Breast epithelium (tissue), 4 donors: ENCODE results near the gene TPX2. TPM values are rescaled to one million over a fixed set of nuclear protein-coding genes. Genes with fewer than 3 reads are reported as not detected.

Experiments
- DNase-seq, 2 donors: peaks; one replicate each; pipeline ENCODE4 v3.0.0-alpha.2; 2019; ENCODE audit warnings: low spot score in 2 of 2
- H3K27ac ChIP-seq, 2 donors: fragments of 200-600 bp; sonication (generic) in 1 of 2; one replicate each; pipeline ENCODE4 v1.5.1; 2016 to 2019; ENCODE audit warnings: mild to moderate bottlenecking in 1 of 2
- H3K27me3 ChIP-seq, 2 donors: fragments of 200-600 bp; sonication (generic) in 1 of 2; one replicate each; pipeline versions ENCODE4 v1.5.1 to v1.6.0; 2017 to 2019; ENCODE audit warnings: control low read depth in 1 of 2, mild to moderate bottlenecking in 1 of 2
- H3K36me3 ChIP-seq: fragments of 200-600 bp; one replicate; pipeline ENCODE4 v1.5.1; 2019
- H3K4me1 ChIP-seq, 2 donors: fragments of 200-600 bp; sonication (generic); one replicate each; pipeline ENCODE4 v1.5.1; 2016 to 2019; ENCODE audit warnings: control low read depth in 1 of 2
- H3K4me3 ChIP-seq, 3 donors: fragments of 200-600 bp; sonication (generic); 1 replicate in 2 of 3; 2 replicates in 1 of 3; pipeline ENCODE4 v1.5.1; 2016 to 2019; ENCODE audit warnings: mild to moderate bottlenecking in 3 of 3, moderate library complexity in 2 of 3
- H3K9me3 ChIP-seq, 2 donors: fragments of 200-600 bp; sonication (generic) in 1 of 2; one replicate each; pipeline ENCODE4 v1.5.1; 2016 to 2019; ENCODE audit warnings: control low read depth in 1 of 2
- POLR2A ChIP-seq: fragments of 450-650 bp; IDR thresholded peaks from one replicate; pipeline ENCODE4 v1.6.1; 2016; ENCODE audit warnings: antibody characterized with exemption, mild to moderate bottlenecking, moderate library complexity
- POLR2AphosphoS5 ChIP-seq, 3 donors: sonication (generic); formaldehyde crosslinking; IDR thresholded peaks; one replicate each; pipeline ENCODE4 v1.6.1; 2017; ENCODE audit warnings: antibody characterized with exemption in 3 of 3
- intact Hi-C: fragments of 100-400 bp; cut with DNase I; formaldehyde crosslinking; loops from one replicate; pipeline ENCODE4 v1.15.1; 2023; ENCODE audit warnings: low total_unique reads
- total RNA-seq, 3 donors: library from RNA; depleted of rRNA; stranded (reverse); fragments of >200 nt; gene quantifications; one replicate each; pipeline ENCODE4 v1.1.0, GENCODE V29; 2016
- TF ChIP-seq, protein P1 (sequence below), 3 donors: fragments of 450-650 bp; IDR thresholded peaks; one replicate each; pipeline ENCODE4 v1.5.1; 2016 to 2017; ENCODE audit warnings: antibody characterized with exemption in 3 of 3, mild to moderate bottlenecking in 3 of 3, moderate library complexity in 3 of 3

Gene TPX2
- total RNA-seq, 3 donors from 2014 or later = 0.33 to 3.8 (median 0.73) TPM

DNA sequence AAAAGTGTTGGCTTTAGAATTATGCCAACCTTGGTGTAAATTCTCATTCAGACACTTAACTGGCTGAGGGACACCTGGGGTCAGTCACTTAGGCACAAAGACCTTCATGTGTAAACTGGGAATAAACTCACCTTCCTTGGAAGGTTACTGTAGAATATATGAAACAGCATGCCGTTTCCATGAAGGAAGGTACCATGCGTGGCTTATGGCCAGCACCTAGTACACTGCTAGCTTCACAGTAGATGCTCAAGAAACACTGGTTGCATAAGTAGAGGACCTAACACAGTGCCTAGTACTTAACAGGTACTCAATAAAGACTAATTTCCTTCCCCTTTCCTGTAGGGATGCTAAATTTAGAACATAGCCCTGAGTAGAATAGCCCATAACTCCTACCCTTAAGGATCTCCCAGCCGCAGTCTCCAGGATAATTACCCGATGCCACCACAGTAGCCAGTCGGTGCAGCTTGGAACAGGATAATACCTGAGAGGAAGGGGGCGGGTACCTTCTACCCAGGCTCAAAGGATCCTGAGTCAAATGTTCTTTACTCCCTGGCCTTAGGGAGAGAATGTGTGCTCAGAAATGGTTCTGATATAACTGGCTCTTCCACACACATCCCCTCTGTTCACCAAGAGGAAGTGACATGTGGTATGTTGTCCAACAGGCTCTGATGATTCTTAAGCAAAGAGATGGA, 20.0 kb upstream of the TPX2 start:
- peaks cover 5 to 42% of the 10 kb centered on the region in 2 donors for H3K4me1 ChIP-seq
- no peaks in the 10 kb centered on the region for H3K36me3 ChIP-seq
- no peaks in the 10 kb centered on the region for H3K9me3 ChIP-seq
- peak overlapping the region; percentile 100 for H3K27ac ChIP-seq
- intact Hi-C loops = no loop called here
- peak in 1 of 2 donors; percentile 91 for DNase-seq
- peak; percentile 28 for TF ChIP-seq POLR2A
- TF ChIP-seq, protein P1, sequence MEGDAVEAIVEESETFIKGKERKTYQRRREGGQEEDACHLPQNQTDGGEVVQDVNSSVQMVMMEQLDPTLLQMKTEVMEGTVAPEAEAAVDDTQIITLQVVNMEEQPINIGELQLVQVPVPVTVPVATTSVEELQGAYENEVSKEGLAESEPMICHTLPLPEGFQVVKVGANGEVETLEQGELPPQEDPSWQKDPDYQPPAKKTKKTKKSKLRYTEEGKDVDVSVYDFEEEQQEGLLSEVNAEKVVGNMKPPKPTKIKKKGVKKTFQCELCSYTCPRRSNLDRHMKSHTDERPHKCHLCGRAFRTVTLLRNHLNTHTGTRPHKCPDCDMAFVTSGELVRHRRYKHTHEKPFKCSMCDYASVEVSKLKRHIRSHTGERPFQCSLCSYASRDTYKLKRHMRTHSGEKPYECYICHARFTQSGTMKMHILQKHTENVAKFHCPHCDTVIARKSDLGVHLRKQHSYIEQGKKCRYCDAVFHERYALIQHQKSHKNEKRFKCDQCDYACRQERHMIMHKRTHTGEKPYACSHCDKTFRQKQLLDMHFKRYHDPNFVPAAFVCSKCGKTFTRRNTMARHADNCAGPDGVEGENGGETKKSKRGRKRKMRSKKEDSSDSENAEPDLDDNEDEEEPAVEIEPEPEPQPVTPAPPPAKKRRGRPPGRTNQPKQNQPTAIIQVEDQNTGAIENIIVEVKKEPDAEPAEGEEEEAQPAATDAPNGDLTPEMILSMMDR (IDR thresholded peaks at IDR 0.05) = peak in 1 of 3 donors; percentile 46
- peak in 2 of 3 donors; percentile 76 to 90 for TF ChIP-seq POLR2AphosphoS5 (IDR thresholded peaks at IDR 0.05)
- H3K4me3 ChIP-seq = peak overlapping the region; percentile 63 to 83 (median 73)
- no peaks in the 10 kb centered on the region for H3K27me3 ChIP-seq

DNA sequence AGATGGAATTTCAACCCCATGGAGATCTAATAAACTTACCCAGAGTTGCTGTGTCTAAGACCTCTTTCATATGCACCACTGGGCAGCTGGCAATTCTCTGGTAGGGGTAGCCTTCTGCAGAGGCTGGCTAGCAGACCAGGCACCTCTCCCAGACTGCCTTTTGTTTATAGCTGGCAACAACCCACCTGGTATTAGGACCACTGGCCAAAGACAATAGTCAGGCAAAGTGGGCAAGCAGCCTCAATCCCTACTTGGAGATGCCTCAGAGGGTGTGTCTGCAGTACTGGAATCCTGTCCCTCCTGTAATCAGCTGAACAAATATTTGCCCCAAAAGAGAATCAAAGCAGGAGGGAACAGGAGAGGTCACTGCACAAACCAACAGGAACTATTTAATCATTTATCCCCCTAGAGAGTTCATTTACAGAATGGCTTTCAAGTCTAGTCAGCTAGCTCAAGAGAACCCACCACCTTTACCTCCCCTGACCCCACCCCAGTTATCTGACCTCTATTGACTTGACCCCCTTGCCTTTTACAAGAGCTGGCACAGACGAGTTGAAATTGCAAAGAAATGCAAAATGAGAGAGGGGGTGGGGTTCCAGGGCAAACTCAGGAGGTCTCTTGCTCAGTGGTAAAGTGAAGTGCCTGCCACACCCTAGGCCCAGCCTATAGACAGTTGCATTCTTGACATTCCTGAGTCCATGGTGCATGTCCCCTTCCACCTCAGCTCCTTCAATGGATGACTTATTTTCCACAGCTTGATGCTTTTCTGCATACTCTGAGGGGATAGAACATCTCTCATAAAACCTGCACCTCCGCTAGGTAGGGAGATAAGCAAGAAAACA, 19.2 kb upstream of the TPX2 start:
- peak overlapping the region; percentile 100 for H3K27ac ChIP-seq
- TF ChIP-seq, protein P1 (IDR thresholded peaks at IDR 0.05) = no peak
- TF ChIP-seq POLR2AphosphoS5 (IDR thresholded peaks at IDR 0.05) (no peak), POLR2A (no peak)
- H3K4me1 ChIP-seq = peaks cover 5 to 42% of the 10 kb centered on the region in 2 donors
- no peaks in the 10 kb centered on the region for H3K27me3 ChIP-seq
- peak in 1 of 2 donors; percentile 51 for DNase-seq
- intact Hi-C loops = no loop called here
- H3K9me3 ChIP-seq = no peaks in the 10 kb centered on the region
- H3K4me3 ChIP-seq = peak overlapping the region; percentile 63 to 83 (median 73)
- no peaks in the 10 kb centered on the region for H3K36me3 ChIP-seq

DNA sequence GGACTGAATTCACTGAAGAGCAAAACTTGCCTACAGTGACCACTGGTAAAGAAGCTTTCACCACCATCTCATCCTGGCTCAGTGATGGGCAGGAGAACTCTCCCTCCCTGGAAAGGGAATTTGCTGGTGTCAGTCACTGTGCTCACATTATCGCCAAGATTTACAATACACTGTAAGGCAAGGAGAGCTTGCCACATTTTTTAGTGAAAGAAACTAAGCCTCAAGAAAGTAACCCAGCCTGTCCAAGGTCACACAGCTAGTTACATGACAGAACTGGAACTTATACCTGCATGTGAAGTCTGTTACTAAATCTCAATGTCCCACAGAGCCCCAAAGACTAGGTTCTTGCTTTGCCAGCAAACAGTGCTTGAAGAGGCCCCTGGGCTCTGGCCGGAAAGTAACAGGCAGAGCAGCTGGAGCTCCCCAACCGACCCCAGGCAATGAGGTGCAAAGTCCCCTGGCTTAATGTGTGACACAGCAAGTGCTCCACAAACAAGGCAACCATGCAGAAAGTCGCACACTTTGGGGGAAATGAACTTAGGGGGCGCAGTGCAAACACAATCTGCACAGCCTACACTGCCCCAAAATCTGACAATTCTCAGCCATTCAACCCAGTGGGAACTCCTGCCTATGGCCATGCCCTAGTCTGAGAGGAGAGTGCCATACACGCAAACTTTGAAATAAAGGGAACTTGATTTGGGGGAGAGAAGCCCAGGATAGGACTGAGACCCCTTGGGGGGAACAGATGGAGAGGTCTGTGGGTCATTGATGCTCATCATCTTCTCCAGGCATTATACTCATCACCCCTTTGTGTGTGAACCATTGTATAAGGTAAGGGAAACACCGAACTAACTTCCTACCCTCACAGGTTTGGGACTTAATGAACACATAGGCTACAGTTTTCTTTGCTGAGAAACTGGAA, 18.3 kb upstream of the TPX2 start:
- DNase-seq = no peak

DNA sequence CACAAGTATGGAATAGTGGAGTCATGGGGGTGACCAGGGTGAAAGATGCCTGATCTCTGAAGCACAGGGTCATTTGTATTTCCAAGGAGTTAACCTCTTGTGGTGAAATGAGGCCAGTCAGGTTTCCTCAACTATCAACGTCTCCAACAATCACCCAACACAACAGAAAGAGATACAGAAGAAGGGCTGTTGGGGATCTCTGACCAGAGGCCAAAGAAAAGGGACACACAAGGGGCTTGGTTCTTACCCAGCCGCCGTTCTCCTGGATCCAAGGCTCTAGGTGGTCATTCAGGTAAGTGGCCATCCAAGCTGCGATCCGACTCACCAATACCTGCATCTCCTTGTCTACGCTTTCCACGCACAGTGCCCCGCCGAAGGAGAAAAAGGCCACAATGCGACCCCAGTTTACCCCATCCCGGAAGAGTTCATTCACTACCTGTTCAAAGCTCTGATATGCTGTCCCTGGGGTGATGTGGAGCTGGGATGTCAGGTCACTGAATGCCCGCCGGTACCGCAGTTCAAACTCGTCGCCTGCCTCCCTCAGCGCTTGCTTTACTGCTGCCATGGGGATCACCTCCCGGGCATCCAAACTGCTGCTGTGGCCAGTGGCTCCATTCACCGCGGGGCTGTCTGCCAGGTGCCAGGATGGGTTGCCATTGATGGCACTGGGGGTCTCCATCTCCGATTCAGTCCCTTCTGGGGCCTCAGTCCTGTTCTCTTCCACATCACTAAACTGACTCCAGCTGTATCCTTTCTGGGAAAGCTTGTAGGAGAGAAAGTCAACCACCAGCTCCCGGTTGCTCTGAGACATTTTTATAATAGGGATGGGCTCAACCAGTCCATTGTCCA, 17.5 kb upstream of the TPX2 start:
- H3K4me3 ChIP-seq = peak overlapping the region; percentile 63 to 83 (median 73)
- no peaks in the 10 kb centered on the region for H3K9me3 ChIP-seq
- TF ChIP-seq POLR2A = no peak
- TF ChIP-seq POLR2AphosphoS5 (IDR thresholded peaks at IDR 0.05) = no peak
- TF ChIP-seq, protein P1 (IDR thresholded peaks at IDR 0.05) = no peak
- intact Hi-C loops = no loop called here
- peaks cover 0 to 25% of the 10 kb centered on the region in 2 donors for H3K4me1 ChIP-seq
- H3K27ac ChIP-seq = peak overlapping the region; percentile 100
- DNase-seq = no peak
- no peaks in the 10 kb centered on the region for H3K27me3 ChIP-seq
- H3K36me3 ChIP-seq = no peaks in the 10 kb centered on the region

More for the DNA sequence above, 18.3 kb upstream of the TPX2 start:
- H3K27me3 ChIP-seq = no peaks in the 10 kb centered on the region
- TF ChIP-seq, protein P1 (IDR thresholded peaks at IDR 0.05) = no peak
- peak overlapping the region; percentile 63 to 83 (median 73) for H3K4me3 ChIP-seq
- H3K9me3 ChIP-seq = no peaks in the 10 kb centered on the region
- H3K27ac ChIP-seq = peak overlapping the region; percentile 100
- peaks cover 5 to 34% of the 10 kb centered on the region in 2 donors for H3K4me1 ChIP-seq
- intact Hi-C loops = no loop called here
- no peaks in the 10 kb centered on the region for H3K36me3 ChIP-seq
